ENCODE data around the gene ATP8B4.
"Not testable (repeated sequence)": the region's sequence is repeated elsewhere in the genome, so short reads cannot be mapped to it uniquely, and the experiment has no call there.

The ATP8B4 gene

GRCh38 chr15:50119063-50120040 lies at the start of gene ATP8B4:
Gene ATP8B4, minus strand, starts transcription at chr15:50119233. Its CDS starts 12,267 bp downstream, at chr15:50106966.
- DNase-seq (ENCODE audit: low read depth) = no peak

GRCh38 chr15:50168379-50168778 lies 49.3 kb upstream of the ATP8B4 start:
- DNase-seq (ENCODE audit: low read depth) = no peak

GRCh38 chr15:50167110-50167509 lies 48.1 kb upstream of the ATP8B4 start:
- DNase-seq (ENCODE audit: low read depth) = no peak

GRCh38 chr15:50166216-50166615 lies 47.2 kb upstream of the ATP8B4 start:
- DNase-seq (ENCODE audit: low read depth) = no peak

- no peak for DNase-seq (ENCODE audit: low read depth)
Observed at GRCh38 chr15:50164458-50164857, 45.4 kb upstream of the ATP8B4 start.

GRCh38 chr15:50163719-50164410 lies 44.8 kb upstream of the ATP8B4 start:
- DNase-seq (ENCODE audit: low read depth) = no peak

GRCh38 chr15:50162969-50163718 lies 44.1 kb upstream of the ATP8B4 start:
- DNase-seq (ENCODE audit: low read depth) = no peak

GRCh38 chr15:50158236-50158635 lies 39.2 kb upstream of the ATP8B4 start:
- DNase-seq (ENCODE audit: low read depth) = not testable (repeated sequence)

GRCh38 chr15:50151476-50151875 lies 32.4 kb upstream of the ATP8B4 start:
- DNase-seq (ENCODE audit: low read depth) = no peak

- no peak for DNase-seq (ENCODE audit: low read depth)
Observed at GRCh38 chr15:50150851-50151250, 31.8 kb upstream of the ATP8B4 start.

GRCh38 chr15:50150349-50150748 lies 31.3 kb upstream of the ATP8B4 start:
- no peak for DNase-seq (ENCODE audit: low read depth)

DNA sequence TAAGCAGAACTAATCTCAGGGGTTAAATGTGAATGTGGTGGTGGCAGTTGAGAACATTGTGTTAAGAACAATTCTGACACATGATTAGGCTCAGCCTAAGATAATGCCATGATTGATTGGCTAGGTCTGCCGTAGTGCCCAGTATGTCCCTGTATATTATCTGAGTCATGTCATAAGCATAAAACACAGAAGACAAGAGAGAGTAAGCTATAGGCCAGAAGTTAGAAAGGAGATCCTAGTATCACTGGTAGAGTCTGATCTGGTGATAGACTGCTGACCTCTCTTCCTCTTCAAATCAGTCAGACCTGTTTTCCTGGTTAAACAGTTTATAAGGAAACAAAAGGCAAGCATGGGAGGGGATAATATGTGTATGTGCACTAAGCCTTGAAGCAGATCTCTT lies 30.1 kb upstream of the ATP8B4 start:
- DNase-seq (ENCODE audit: low read depth) = no peak

DNA sequence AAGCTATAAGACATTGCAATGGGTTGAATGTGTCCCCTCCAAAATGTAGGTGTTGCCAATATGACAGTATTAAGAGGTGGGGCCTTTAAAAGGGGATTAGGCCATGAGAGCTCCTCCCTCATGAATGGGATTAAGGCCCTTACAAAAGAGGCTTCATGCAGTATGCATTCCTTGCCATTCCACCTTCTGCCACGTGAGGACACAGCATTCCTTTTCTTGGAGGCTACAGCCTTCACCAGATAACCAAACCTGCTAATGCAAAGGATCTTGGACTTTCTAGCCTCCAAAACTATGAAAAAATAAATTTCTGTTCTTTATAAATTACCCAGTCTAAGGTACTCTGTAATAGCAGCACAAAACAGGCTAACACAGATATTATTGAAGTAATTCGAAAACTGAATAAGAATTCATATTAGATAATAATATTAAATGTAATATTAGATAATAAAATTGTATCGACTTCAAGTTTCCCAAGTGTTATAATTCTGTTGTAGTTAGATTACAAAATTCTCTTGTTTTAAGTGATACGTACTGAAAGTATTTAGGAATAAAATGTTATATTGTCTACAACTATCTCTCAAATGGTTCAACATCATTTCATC lies 29.4 kb upstream of the ATP8B4 start:
- DNase-seq (ENCODE audit: low read depth) = no peak

- DNase-seq (ENCODE audit: low read depth) = no peak
Observed at GRCh38 chr15:50146632-50147031, 27.6 kb upstream of the ATP8B4 start.

DNA sequence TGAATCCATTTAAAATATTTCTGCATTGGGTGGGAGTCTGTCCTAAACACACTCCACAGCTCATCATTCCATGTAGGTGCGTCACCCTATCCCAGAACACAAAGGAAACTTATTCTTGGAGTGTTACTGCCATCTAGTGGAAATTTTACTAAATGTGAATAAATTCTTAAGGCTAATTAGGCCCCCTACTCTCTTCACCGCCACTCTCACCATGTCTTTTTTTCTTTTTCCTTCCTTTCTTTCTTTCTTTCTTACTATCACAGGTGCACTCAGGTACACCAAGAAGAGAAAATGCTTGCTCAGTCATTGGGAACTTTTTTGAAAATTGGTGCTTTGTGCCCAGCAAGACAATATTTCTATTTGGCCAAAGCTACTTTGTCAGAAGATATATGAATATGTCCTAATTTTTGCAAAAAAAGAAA lies 26.4 kb upstream of the ATP8B4 start:
- no peak for DNase-seq (ENCODE audit: low read depth)

GRCh38 chr15:50144341-50145120 lies 25.5 kb upstream of the ATP8B4 start:
- DNase-seq (ENCODE audit: low read depth) = no peak

DNA sequence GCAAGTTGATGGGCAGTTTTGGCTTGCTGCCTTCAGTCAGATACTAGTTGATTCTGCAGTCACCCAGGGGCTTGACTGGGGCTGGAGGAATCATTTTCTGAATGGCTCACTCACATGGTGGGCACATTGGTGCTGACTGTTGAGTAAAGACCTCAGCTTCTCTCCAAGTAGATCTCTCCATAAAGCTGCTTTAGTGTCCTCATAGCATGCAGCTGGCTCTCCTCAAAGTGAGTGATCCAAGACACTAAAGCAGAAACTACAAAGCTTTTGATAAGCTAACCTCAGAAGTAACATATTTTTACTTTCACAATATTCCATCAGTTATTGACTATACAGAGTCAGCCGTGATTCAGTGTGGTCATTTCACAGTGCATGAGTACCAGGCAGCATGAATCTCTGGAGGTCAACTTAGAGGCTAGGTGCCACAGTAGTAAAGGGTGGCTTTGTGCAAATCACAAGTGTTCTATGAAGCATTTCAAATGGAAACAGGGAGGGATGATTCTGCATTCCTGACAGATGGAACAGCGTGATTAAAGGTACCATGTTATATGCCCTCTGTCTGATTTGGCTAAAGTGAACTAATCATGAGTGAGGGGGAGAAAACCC lies 24.3 kb upstream of the ATP8B4 start:
- DNase-seq (ENCODE audit: low read depth) = no peak

- no peak for DNase-seq (ENCODE audit: low read depth)
Observed at GRCh38 chr15:50141856-50142255, 22.8 kb upstream of the ATP8B4 start.

- DNase-seq (ENCODE audit: low read depth) = no peak
Observed at GRCh38 chr15:50140983-50141382, 21.9 kb upstream of the ATP8B4 start.

GRCh38 chr15:50140098-50140497 lies 21.1 kb upstream of the ATP8B4 start:
- no peak for DNase-seq (ENCODE audit: low read depth)

DNA sequence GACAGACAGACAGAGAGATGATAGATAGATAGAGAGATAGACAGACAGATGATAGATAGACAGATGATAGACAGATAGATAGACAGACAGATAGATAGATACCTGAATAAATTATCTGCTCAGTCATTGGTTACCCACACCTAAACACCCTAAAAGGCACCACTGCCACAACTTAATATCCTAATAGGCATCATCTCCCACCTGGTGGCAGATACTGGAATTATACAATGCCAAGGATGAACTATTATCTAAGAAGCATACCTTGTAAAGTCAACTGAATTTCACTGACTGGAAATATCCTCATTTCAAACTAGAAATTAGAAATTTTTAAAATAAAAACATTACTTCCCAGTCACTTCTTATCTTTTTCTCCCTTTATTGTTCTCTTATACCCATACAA lies 19.4 kb upstream of the ATP8B4 start:
- no peak for DNase-seq (ENCODE audit: low read depth)
